ENCODE measurements around the gene CNIH2. TPM values are rescaled to one million over a fixed set of nuclear protein-coding genes. Genes with fewer than 3 reads are reported as not detected.

CNIH2 gene
- total RNA-seq, 4 donors from 2014 or later = not detected

GRCh38 chr11:66329165-66329673 is 51.2 kb downstream of the CNIH2 start:
- Histone ChIP-seq H3K4me3 (no peak overlapping the region), H3K27ac (no peak overlapping the region), H3K9me3 (no peaks in the 10 kb centered on the region), H3K4me1 (peaks cover 0 to 51% (median 33%) of the 10 kb centered on the region in 4 donors), H3K27me3 (no peaks in the 10 kb centered on the region), H3K36me3 (peaks cover 0 to 30% (median 0%) of the 10 kb centered on the region in 3 donors)
- TF ChIP-seq EP300 (IDR thresholded peaks at IDR 0.05) = no peak
- TF ChIP-seq, protein P1, sequence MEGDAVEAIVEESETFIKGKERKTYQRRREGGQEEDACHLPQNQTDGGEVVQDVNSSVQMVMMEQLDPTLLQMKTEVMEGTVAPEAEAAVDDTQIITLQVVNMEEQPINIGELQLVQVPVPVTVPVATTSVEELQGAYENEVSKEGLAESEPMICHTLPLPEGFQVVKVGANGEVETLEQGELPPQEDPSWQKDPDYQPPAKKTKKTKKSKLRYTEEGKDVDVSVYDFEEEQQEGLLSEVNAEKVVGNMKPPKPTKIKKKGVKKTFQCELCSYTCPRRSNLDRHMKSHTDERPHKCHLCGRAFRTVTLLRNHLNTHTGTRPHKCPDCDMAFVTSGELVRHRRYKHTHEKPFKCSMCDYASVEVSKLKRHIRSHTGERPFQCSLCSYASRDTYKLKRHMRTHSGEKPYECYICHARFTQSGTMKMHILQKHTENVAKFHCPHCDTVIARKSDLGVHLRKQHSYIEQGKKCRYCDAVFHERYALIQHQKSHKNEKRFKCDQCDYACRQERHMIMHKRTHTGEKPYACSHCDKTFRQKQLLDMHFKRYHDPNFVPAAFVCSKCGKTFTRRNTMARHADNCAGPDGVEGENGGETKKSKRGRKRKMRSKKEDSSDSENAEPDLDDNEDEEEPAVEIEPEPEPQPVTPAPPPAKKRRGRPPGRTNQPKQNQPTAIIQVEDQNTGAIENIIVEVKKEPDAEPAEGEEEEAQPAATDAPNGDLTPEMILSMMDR (IDR thresholded peaks at IDR 0.05) = no peak
- no peak for TF ChIP-seq POLR2A (IDR thresholded peaks at IDR 0.05)
- WGBS, 2 donors = 89% methylated on average over 2 to 3 of the region's 3 CpGs
- no peak for DNase-seq (ENCODE audit: low spot score in 2 of 2)

- Histone ChIP-seq H3K27ac (no peak overlapping the region), H3K9me3 (no peaks in the 10 kb centered on the region), H3K36me3 (peaks cover 0 to 36% (median 0%) of the 10 kb centered on the region in 3 donors), H3K4me1 (peaks cover 0 to 51% (median 41%) of the 10 kb centered on the region in 4 donors), H3K4me3 (no peak overlapping the region), H3K27me3 (no peaks in the 10 kb centered on the region)
- no peak for DNase-seq (ENCODE audit: low spot score in 2 of 2)
- TF ChIP-seq POLR2A (IDR thresholded peaks at IDR 0.05) = no peak
- TF ChIP-seq, protein P1 (IDR thresholded peaks at IDR 0.05) = no peak
- no peak for TF ChIP-seq EP300 (IDR thresholded peaks at IDR 0.05)
- 38 to 52% methylated on average over 8 to 10 of the region's 10 CpGs for WGBS, 2 donors
These were observed 53.0 kb downstream of the CNIH2 start for GRCh38 chr11:66330931-66331330.

DNA sequence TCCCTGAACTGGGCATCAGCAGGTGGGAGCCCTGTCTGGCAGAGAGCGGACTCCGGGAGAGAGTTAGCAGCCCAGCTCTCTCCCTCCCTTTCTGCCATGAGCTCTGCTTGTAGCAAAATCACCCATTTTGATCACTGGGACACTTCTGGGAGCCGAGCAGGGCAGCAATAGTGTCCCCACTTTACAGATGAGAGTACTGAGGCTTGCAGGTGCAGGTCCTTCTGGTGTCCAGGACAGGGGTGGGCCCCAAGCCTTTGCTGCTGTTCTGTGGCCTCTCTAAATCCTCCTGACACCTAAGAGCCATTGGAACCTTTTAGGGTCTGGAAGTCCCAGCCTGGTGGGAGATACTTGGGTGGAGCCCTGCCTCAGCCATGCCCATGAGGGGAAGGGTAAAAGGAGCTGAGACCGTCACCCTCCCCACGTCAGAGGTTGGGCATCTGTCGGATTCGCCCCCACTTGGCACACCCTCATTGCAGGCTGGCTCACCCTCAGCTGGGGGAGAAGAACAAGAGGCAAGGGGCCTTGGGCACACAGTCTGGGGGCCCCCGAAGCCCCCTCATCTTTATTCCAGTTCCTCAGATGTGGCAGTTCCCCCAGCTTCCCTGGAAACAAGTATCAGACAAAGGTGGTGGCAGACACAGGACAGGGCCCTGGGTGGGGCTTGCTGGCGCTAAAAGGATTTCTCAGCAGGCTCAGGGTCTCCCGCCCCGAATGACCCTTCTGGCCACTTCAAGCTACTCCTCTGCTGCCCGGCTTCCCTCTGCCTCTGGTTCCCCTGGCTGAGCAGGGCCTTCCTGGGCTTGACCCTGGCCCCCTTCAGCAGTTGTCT is 53.8 kb downstream of the CNIH2 start:
- no peaks in the 10 kb centered on the region for H3K9me3 ChIP-seq
- H3K27me3 ChIP-seq = no peaks in the 10 kb centered on the region
- no peak overlapping the region for H3K4me3 ChIP-seq
- H3K36me3 ChIP-seq = peaks cover 0 to 36% (median 0%) of the 10 kb centered on the region in 3 donors
- WGBS, 2 donors = 84 to 94% methylated on average over 11 of the region's 12 CpGs
- no peak overlapping the region for H3K27ac ChIP-seq
- no peak for DNase-seq (ENCODE audit: low spot score in 2 of 2)
- peaks cover 0 to 51% (median 41%) of the 10 kb centered on the region in 4 donors for H3K4me1 ChIP-seq
- TF ChIP-seq, protein P1 (IDR thresholded peaks at IDR 0.05) = no peak
- TF ChIP-seq POLR2A (IDR thresholded peaks at IDR 0.05) (no peak), EP300 (IDR thresholded peaks at IDR 0.05) (no peak)

- DNase-seq (ENCODE audit: low spot score in 2 of 2) = no peak
- Histone ChIP-seq H3K4me3 (no peak overlapping the region), H3K4me1 (peaks cover 0 to 48% (median 37%) of the 10 kb centered on the region in 4 donors), H3K9me3 (no peaks in the 10 kb centered on the region), H3K36me3 (peaks cover 0 to 40% (median 4%) of the 10 kb centered on the region in 3 donors), H3K27ac (no peak overlapping the region), H3K27me3 (no peaks in the 10 kb centered on the region)
- TF ChIP-seq, protein P1 (IDR thresholded peaks at IDR 0.05) = no peak
- TF ChIP-seq POLR2A (IDR thresholded peaks at IDR 0.05) (no peak), EP300 (IDR thresholded peaks at IDR 0.05) (no peak)
- 78 to 82% methylated on average over 18 of the region's 18 CpGs for WGBS, 2 donors
These were observed 54.6 kb downstream of the CNIH2 start for GRCh38 chr11:66332371-66333219.
